Mesenchymal stem cell (in vitro differentiated cells and primary cell): ENCODE data around the gene MCRIP2.
A peak's percentile ranks its signal among the peaks of the same experiment; 100 is the strongest.

Experiments used
- DNase-seq: peaks from one replicate; pipeline ENCODE4 v3.0.0-alpha.2; 2013
- H2AFZ ChIP-seq: one replicate; pipeline ENCODE4 v1.6.1; 2013; ENCODE audit warnings: low read depth, mild to moderate bottlenecking, control low read depth, inconsistent platforms, low read length, moderate library complexity
- H2AK5ac ChIP-seq: 2 replicates; pipeline ENCODE4 v1.6.1; 2013; ENCODE audit warnings: low read length, moderate library complexity, mild to moderate bottlenecking, inconsistent platforms; ENCODE audit not compliant: severe bottlenecking
- H2BK120ac ChIP-seq: one replicate; pipeline ENCODE4 v1.6.1; 2013; ENCODE audit warnings: low read depth, mild to moderate bottlenecking, inconsistent platforms, low read length, moderate library complexity
- H2BK12ac ChIP-seq, 2 experiments: one replicate each; pipeline ENCODE4 v1.6.1; 2013; ENCODE audit warnings: inconsistent platforms in 2 of 2, low read length in 2 of 2, mild to moderate bottlenecking in 2 of 2, moderate library complexity in 2 of 2, control low read depth in 1 of 2
- H2BK15ac ChIP-seq: one replicate; pipeline ENCODE4 v1.6.1; 2013; ENCODE audit warnings: mild to moderate bottlenecking, low read depth, inconsistent platforms; ENCODE audit not compliant: poor library complexity, severe bottlenecking
- H2BK5ac ChIP-seq: 2 replicates; pipeline ENCODE4 v1.6.1; 2013; ENCODE audit warnings: low read depth, mild to moderate bottlenecking, low read length, control low read depth, inconsistent platforms; ENCODE audit not compliant: poor library complexity, severe bottlenecking
- H3K14ac ChIP-seq, 2 experiments: one replicate each; pipeline ENCODE4 v1.6.1; 2013; ENCODE audit warnings: inconsistent platforms in 2 of 2, low read length in 2 of 2, control low read depth in 1 of 2, mild to moderate bottlenecking in 1 of 2, moderate library complexity in 1 of 2
- H3K18ac ChIP-seq, 2 experiments: one replicate each; pipeline ENCODE4 v1.6.1; 2013; ENCODE audit warnings: inconsistent platforms in 2 of 2, low read length in 2 of 2, control low read depth in 1 of 2, low read depth in 1 of 2, mild to moderate bottlenecking in 1 of 2
- H3K23ac ChIP-seq, 2 experiments: one replicate each; pipeline ENCODE4 v1.6.1; 2013; ENCODE audit warnings: inconsistent platforms in 2 of 2, low read length in 2 of 2, mild to moderate bottlenecking in 2 of 2, moderate library complexity in 2 of 2, control low read depth in 1 of 2
- H3K27ac ChIP-seq: 2 replicates; pipeline ENCODE4 v1.5.1; 2013; ENCODE audit warnings: mild to moderate bottlenecking, moderate library complexity, low read length, control low read depth, inconsistent platforms; ENCODE audit not compliant: poor library complexity, severe bottlenecking
- H3K27me3 ChIP-seq, 2 experiments: 2 replicates each; pipeline versions ENCODE4 v1.6.1 to v1.7.0; 2013; ENCODE audit warnings: low read length in 2 of 2, mild to moderate bottlenecking in 2 of 2, moderate library complexity in 2 of 2, control low read depth in 1 of 2, inconsistent platforms in 1 of 2; ENCODE audit not compliant: control insufficient read depth in 1 of 2, insufficient read depth in 1 of 2
- H3K36me3 ChIP-seq, 2 experiments: 2 replicates each; pipeline versions ENCODE4 v1.6.1 to v1.7.0; 2013; ENCODE audit warnings: low read length in 2 of 2, control low read depth in 1 of 2, inconsistent platforms in 1 of 2, low read depth in 1 of 2, mild to moderate bottlenecking in 1 of 2; ENCODE audit not compliant: insufficient read depth in 2 of 2, control insufficient read depth in 1 of 2
- H3K4ac ChIP-seq, 2 experiments: one replicate each; pipeline ENCODE4 v1.6.1; 2013; ENCODE audit warnings: inconsistent platforms in 2 of 2, low read length in 2 of 2, mild to moderate bottlenecking in 2 of 2, moderate library complexity in 2 of 2, control low read depth in 1 of 2, low read depth in 1 of 2
- H3K4me1 ChIP-seq: 2 replicates; pipeline ENCODE4 v1.6.1; 2013; ENCODE audit warnings: low read depth, low read length, control low read depth; ENCODE audit not compliant: control insufficient read depth, insufficient read depth
- H3K4me2 ChIP-seq: 2 replicates; pipeline ENCODE4 v1.6.1; 2013; ENCODE audit warnings: low read length, mild to moderate bottlenecking, inconsistent platforms; ENCODE audit not compliant: poor library complexity, severe bottlenecking
- H3K4me3 ChIP-seq, 2 experiments: 2 replicates each; pipeline versions ENCODE4 v1.5.1 to v1.7.0; 2013; ENCODE audit warnings: low read length in 2 of 2, mild to moderate bottlenecking in 2 of 2, control low read depth in 1 of 2, low read depth in 1 of 2; ENCODE audit not compliant: insufficient read depth in 1 of 2
- H3K79me1 ChIP-seq: replicated peaks from 2 replicates; pipeline ENCODE4 v1.6.1; 2013; ENCODE audit warnings: mild to moderate bottlenecking, control low read depth, low read length, inconsistent platforms; ENCODE audit not compliant: poor library complexity, severe bottlenecking
- H3K9ac ChIP-seq: 2 replicates; pipeline ENCODE4 v1.7.0; 2013; ENCODE audit warnings: mild to moderate bottlenecking, low read length, moderate library complexity
- H3K9me3 ChIP-seq: 2 replicates; pipeline ENCODE4 v1.7.0; 2013; ENCODE audit warnings: mild to moderate bottlenecking, low read length; ENCODE audit not compliant: control insufficient read depth
- H4K8ac ChIP-seq: one replicate; pipeline ENCODE4 v1.6.1; 2013; ENCODE audit warnings: inconsistent platforms, mild to moderate bottlenecking, low read length, moderate library complexity
- H4K91ac ChIP-seq: one replicate; pipeline ENCODE4 v1.6.1; 2013; ENCODE audit warnings: mild to moderate bottlenecking, low read length, inconsistent platforms
- WGBS: methylation state at CpG from one replicate; pipeline ENCODE4 v1.1.7; 2013; ENCODE audit warnings: mixed read lengths; 5-methylcytosine and 5-hydroxymethylcytosine counted together

Gene MCRIP2

DNA sequence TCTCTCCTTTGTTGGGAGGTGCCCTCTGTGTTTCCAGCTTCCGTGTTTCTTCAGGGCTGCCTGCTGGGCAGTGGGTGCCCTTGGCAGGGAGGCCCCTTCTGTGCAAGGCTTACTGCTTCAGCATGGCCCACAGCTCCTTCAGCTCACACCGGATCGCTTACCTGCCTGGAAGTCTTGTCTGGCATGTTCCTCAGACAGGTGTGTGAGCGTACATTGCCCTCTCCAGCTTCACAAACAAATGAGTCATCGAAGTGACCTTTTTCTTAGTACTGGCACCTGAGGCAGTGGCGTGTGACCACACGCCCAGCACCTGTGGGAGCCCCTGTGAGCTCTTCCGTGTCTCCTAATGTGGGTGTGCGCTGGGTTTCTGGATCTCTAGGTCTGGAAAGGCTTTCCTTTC is 48.2 kb upstream of the MCRIP2 start:
- peaks cover 38% of the 10 kb centered on the region for H3K4me1 ChIP-seq
- no peak overlapping the region for H2BK120ac ChIP-seq
- H4K91ac ChIP-seq, result no peak overlapping the region
- no peak overlapping the region for H3K18ac ChIP-seq
- H3K23ac ChIP-seq, result no peak overlapping the region
- no peak overlapping the region for H3K27ac ChIP-seq
- H3K36me3 ChIP-seq, result peaks cover 0 to 29% of the 10 kb centered on the region in 2 experiments
- no peak overlapping the region for H2AFZ ChIP-seq
- H3K27me3 ChIP-seq, result no peaks in the 10 kb centered on the region
- no peak overlapping the region for H3K4me2 ChIP-seq
- H3K9ac ChIP-seq, result no peak overlapping the region
- no peak overlapping the region for H3K14ac ChIP-seq
- no peak for DNase-seq
- no peak overlapping the region for H3K4ac ChIP-seq
- H2AK5ac ChIP-seq, result no peak overlapping the region
- no peaks in the 10 kb centered on the region for H3K9me3 ChIP-seq
- WGBS, result 95% methylated on average over 9 of the region's 9 CpGs
- H2BK15ac ChIP-seq, result no peak overlapping the region
- no peak overlapping the region for H2BK12ac ChIP-seq
- no peak overlapping the region for H2BK5ac ChIP-seq
- no peak overlapping the region for H4K8ac ChIP-seq
- H3K4me3 ChIP-seq, result no peak overlapping the region
- H3K79me1 ChIP-seq, result peaks cover 45% of the 10 kb centered on the region

GRCh38 chr16:593807-594206 is 47.8 kb upstream of the MCRIP2 start:
- Histone ChIP-seq H3K4me1 (peaks cover 36% of the 10 kb centered on the region), H2BK15ac (no peak overlapping the region), H4K91ac (no peak overlapping the region), H2AFZ (no peak overlapping the region), H3K36me3 (peaks cover 0 to 33% of the 10 kb centered on the region in 2 experiments), H2BK120ac (no peak overlapping the region), H3K4me3 (no peak overlapping the region), H3K14ac (no peak overlapping the region), H3K4me2 (no peak overlapping the region), H3K9ac (no peak overlapping the region), H3K4ac (no peak overlapping the region), H4K8ac (no peak overlapping the region), H3K27me3 (no peaks in the 10 kb centered on the region), H2AK5ac (no peak overlapping the region), H3K18ac (no peak overlapping the region), H3K23ac (no peak overlapping the region), H2BK12ac (no peak overlapping the region), H3K9me3 (no peaks in the 10 kb centered on the region), H3K79me1 (peaks cover 44% of the 10 kb centered on the region), H2BK5ac (no peak overlapping the region), H3K27ac (no peak overlapping the region)
- DNase-seq, result no peak
- 97% methylated on average over 16 of the region's 16 CpGs for WGBS

DNA sequence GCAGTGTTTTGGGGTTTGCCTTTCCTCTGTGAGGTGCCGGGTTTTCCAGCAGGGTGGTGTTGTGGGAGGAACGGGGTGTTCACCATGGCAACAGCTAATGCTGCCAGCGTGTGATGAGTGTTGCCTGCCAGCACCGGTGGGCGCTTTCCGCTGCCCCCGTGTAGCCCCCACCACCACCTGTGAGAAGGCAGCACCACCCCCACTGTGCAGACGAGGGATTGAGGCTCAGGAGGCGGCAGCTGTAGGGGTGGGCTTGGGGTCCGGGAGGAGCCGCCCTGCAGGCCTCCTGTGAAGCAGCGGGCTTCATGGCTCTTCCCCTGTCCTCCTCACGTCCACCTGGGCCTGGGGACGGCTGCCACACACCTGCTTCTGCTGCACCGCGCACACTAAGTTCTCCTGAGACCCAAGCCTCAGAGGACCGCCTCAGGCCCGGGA is 46.5 kb upstream of the MCRIP2 start:
- no peak overlapping the region for H2BK120ac ChIP-seq
- no peak overlapping the region for H4K91ac ChIP-seq
- no peak overlapping the region for H3K14ac ChIP-seq
- peaks cover 36% of the 10 kb centered on the region for H3K4me1 ChIP-seq
- H2BK12ac ChIP-seq, result no peak overlapping the region
- H2BK15ac ChIP-seq, result no peak overlapping the region
- H3K79me1 ChIP-seq, result peaks cover 46% of the 10 kb centered on the region
- no peak overlapping the region for H4K8ac ChIP-seq
- H3K23ac ChIP-seq, result no peak overlapping the region
- H2AFZ ChIP-seq, result no peak overlapping the region
- no peak overlapping the region for H3K9ac ChIP-seq
- H3K27me3 ChIP-seq, result no peaks in the 10 kb centered on the region
- no peak overlapping the region for H3K4me2 ChIP-seq
- no peak for DNase-seq
- H3K27ac ChIP-seq, result no peak overlapping the region
- H3K18ac ChIP-seq, result no peak overlapping the region
- no peak overlapping the region for H3K4ac ChIP-seq
- no peak overlapping the region for H3K4me3 ChIP-seq
- 97% methylated on average over 18 of the region's 18 CpGs for WGBS
- no peak overlapping the region for H2BK5ac ChIP-seq
- H3K9me3 ChIP-seq, result no peaks in the 10 kb centered on the region
- H3K36me3 ChIP-seq, result peaks cover 10 to 40% of the 10 kb centered on the region in 2 experiments
- H2AK5ac ChIP-seq, result no peak overlapping the region

DNA sequence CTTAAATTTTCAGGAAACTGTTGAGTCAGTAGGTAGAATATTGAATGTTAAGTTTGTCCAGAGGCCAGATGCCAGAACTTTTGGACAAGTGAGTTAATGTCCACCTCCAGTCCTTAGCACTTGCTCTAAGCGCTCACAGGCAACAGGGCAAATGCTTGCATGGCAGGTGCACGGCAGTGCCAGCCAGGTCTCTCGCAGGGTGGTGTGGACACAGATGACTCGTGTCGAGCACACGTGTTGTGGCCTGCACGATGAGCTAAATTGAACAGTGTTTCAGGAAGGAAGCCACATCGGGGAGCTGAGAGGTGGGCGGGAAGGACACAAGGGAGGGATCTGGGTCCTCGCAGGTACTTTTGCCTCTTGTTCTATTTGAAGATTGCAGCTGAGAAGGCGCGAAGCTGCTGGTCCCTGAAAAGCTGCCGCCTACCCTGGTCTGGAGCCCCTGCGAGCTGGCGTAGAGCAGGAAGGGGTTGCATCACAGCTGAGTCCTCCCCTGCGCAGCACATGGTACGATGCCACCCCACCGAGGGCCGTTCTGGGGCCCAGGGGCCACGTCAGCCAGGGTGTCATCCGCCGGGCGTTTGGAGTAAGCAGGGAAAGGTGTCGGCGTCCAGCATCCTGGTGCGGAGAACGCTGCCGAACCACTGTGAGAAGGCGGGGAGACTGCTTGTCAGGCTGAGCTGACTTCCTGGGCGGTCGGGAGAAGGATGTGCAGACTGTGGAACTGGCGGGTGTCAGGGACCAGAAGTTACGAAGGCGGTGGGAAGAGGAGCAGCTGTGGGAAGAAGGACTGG is 45.5 kb upstream of the MCRIP2 start:
- Histone ChIP-seq H3K79me1 (peaks cover 40% of the 10 kb centered on the region), H2BK15ac (no peak overlapping the region), H3K14ac (no peak overlapping the region), H3K4me2 (no peak overlapping the region), H3K36me3 (peaks cover 11 to 40% of the 10 kb centered on the region in 2 experiments), H4K91ac (peak overlapping the region; percentile 41), H3K27ac (no peak overlapping the region), H2BK12ac (no peak overlapping the region), H3K9ac (no peak overlapping the region), H3K4me3 (no peak overlapping the region), H3K4me1 (peaks cover 28% of the 10 kb centered on the region), H2AFZ (no peak overlapping the region), H3K23ac (no peak overlapping the region), H2AK5ac (no peak overlapping the region), H3K9me3 (no peaks in the 10 kb centered on the region), H2BK120ac (no peak overlapping the region), H4K8ac (no peak overlapping the region), H3K18ac (no peak overlapping the region), H3K4ac (no peak overlapping the region), H3K27me3 (no peaks in the 10 kb centered on the region), H2BK5ac (no peak overlapping the region)
- WGBS, result 96% methylated on average over 34 of the region's 34 CpGs
- DNase-seq, result no peak
